GM18505 (cell line): ENCODE results near the gene EBLN2.
A peak's percentile ranks its signal among the peaks of the same experiment; 100 is the strongest.
"Not testable (repeated sequence)": the region's sequence is repeated elsewhere in the genome, so short reads cannot be mapped to it uniquely, and the experiment has no call there.

ENCODE experiments used
- ATAC-seq: cut with Tn5 transposase; IDR thresholded peaks from one replicate; pipeline ENCODE4 v1.9.1; 2021; ENCODE audit not compliant: unreplicated experiment
- POLR2A ChIP-seq: IDR thresholded peaks from 4 replicates; pipeline ENCODE4 v1.6.1; 2011; ENCODE audit warnings: borderline replicate concordance; ENCODE audit not compliant: insufficient read depth, insufficient read length; ENCODE audit errors: extremely low read depth

Gene EBLN2

GRCh38 chr3:73046195-73046594 is 15.3 kb upstream of the EBLN2 start:
- no peak for TF ChIP-seq POLR2A
- no peak for ATAC-seq

- TF ChIP-seq POLR2A: no peak
- ATAC-seq: no peak
Measured at GRCh38 chr3:73049319-73049718, 12.1 kb upstream of the EBLN2 start.

GRCh38 chr3:73052857-73053256 is 8.6 kb upstream of the EBLN2 start:
- no peak for ATAC-seq
- no peak for TF ChIP-seq POLR2A

GRCh38 chr3:73055583-73055982 is 5.9 kb upstream of the EBLN2 start:
- no peak for ATAC-seq
- no peak for TF ChIP-seq POLR2A

GRCh38 chr3:73056014-73056844 is 5.2 kb upstream of the EBLN2 start:
- ATAC-seq: no peak
- TF ChIP-seq POLR2A: no peak

- ATAC-seq: no peak
- TF ChIP-seq POLR2A: no peak
Measured at GRCh38 chr3:73056845-73057150, 4.7 kb upstream of the EBLN2 start.

- ATAC-seq: no peak
- no peak for TF ChIP-seq POLR2A
Measured at GRCh38 chr3:73060302-73060723, 1.1 kb upstream of the EBLN2 start.

GRCh38 chr3:73066243-73066642 is 4.8 kb downstream of the EBLN2 start:
- ATAC-seq: not testable (repeated sequence)

- ATAC-seq: no peak
- no peak for TF ChIP-seq POLR2A
Measured at GRCh38 chr3:73068419-73068818, 7.0 kb downstream of the EBLN2 start.

GRCh38 chr3:73069187-73069586 is 7.7 kb downstream of the EBLN2 start:
- no peak for ATAC-seq
- TF ChIP-seq POLR2A: no peak

GRCh38 chr3:73069775-73070444 is 8.5 kb downstream of the EBLN2 start:
- ATAC-seq: no peak
- peak; percentile 24 for TF ChIP-seq POLR2A

GRCh38 chr3:73070675-73071575 is 9.5 kb downstream of the EBLN2 start:
- no peak for ATAC-seq
- no peak for TF ChIP-seq POLR2A

- no peak for TF ChIP-seq POLR2A
- ATAC-seq: no peak
Measured at GRCh38 chr3:73071952-73072351, 10.5 kb downstream of the EBLN2 start.
